Upper lobe of left lung (tissue), 4 donors: ENCODE results near the gene ZNF70.

Experiments
- CTCF ChIP-seq, 6 experiments: fragments of 450-650 bp in 4 of 6; fragments of 200-600 bp in 2 of 6; sonication (generic) in 2 of 6; IDR thresholded peaks; one replicate each; pipeline ENCODE4 v1.5.1; 2016 to 2019; ENCODE audit warnings: antibody characterized with exemption in 6 of 6
- EP300 ChIP-seq, 4 donors: sonication (generic); formaldehyde crosslinking; IDR thresholded peaks; one replicate each; pipeline ENCODE4 v1.5.1; 2017; ENCODE audit warnings: antibody characterized with exemption in 4 of 4, control low read depth in 2 of 4
- POLR2A ChIP-seq, 4 donors: fragments of 450-650 bp; IDR thresholded peaks; one replicate each; pipeline ENCODE4 v1.5.1; 2016 to 2017; ENCODE audit warnings: antibody characterized with exemption in 4 of 4, mild to moderate bottlenecking in 2 of 4
- POLR2AphosphoS5 ChIP-seq, 2 donors: sonication (generic); formaldehyde crosslinking; IDR thresholded peaks; one replicate each; pipeline ENCODE4 v1.5.1; 2017; ENCODE audit warnings: antibody characterized with exemption in 2 of 2

GRCh38 chr22:23722724-23723123 is 28.2 kb downstream of the ZNF70 start:
- no peak for TF ChIP-seq EP300 (IDR thresholded peaks at IDR 0.05)
- TF ChIP-seq CTCF (IDR thresholded peaks at IDR 0.05), result no peak
- TF ChIP-seq POLR2A (IDR thresholded peaks at IDR 0.05), result no peak
- TF ChIP-seq POLR2AphosphoS5 (IDR thresholded peaks at IDR 0.05), result no peak
